Upper lobe of left lung (tissue), 6 donors: Measurements from ENCODE around the gene U2AF1L4. TPM values are rescaled to one million over a fixed set of nuclear protein-coding genes. Genes with fewer than 3 reads are reported as not detected.

Experiments
- ATAC-seq, 2 donors: fragments of 200-7000 bp; cut with Tn5 transposase; one replicate each; pipeline ENCODE4 v1.9.1; 2022; ENCODE audit warnings: mild to moderate bottlenecking in 2 of 2, moderate library complexity in 2 of 2; ENCODE audit not compliant: low FRiP score in 2 of 2
- DNase-seq, 2 donors: peaks; one replicate each; pipeline ENCODE4 v3.0.0-alpha.2; 2019 to 2020
- H3K27ac ChIP-seq, 4 donors: fragments of 200-600 bp; sonication (generic); one replicate each; pipeline ENCODE4 v1.5.1; 2016 to 2019
- H3K27me3 ChIP-seq, 4 donors: fragments of 200-600 bp; sonication (generic); one replicate each; pipeline ENCODE4 v1.5.1; 2017 to 2019
- H3K36me3 ChIP-seq, 4 donors: fragments of 200-600 bp; sonication (generic); one replicate each; pipeline ENCODE4 v1.5.1; 2016 to 2019
- H3K4me1 ChIP-seq, 4 donors: fragments of 200-600 bp; sonication (generic); one replicate each; pipeline ENCODE4 v1.5.1; 2018 to 2019
- H3K4me3 ChIP-seq, 4 donors: fragments of 200-600 bp; sonication (generic); one replicate each; pipeline ENCODE4 v1.5.1; 2017 to 2019; ENCODE audit warnings: mild to moderate bottlenecking in 2 of 4, moderate library complexity in 1 of 4
- H3K9me3 ChIP-seq, 4 donors: fragments of 200-600 bp; sonication (generic); one replicate each; pipeline ENCODE4 v1.5.1; 2018 to 2019
- CTCF ChIP-seq, 6 experiments: fragments of 450-650 bp in 4 of 6; fragments of 200-600 bp in 2 of 6; sonication (generic) in 2 of 6; IDR thresholded peaks; one replicate each; pipeline ENCODE4 v1.5.1; 2016 to 2019; ENCODE audit warnings: antibody characterized with exemption in 6 of 6
- EP300 ChIP-seq, 4 donors: sonication (generic); formaldehyde crosslinking; IDR thresholded peaks; one replicate each; pipeline ENCODE4 v1.5.1; 2017; ENCODE audit warnings: antibody characterized with exemption in 4 of 4, control low read depth in 2 of 4
- POLR2A ChIP-seq, 4 donors: fragments of 450-650 bp; IDR thresholded peaks; one replicate each; pipeline ENCODE4 v1.5.1; 2016 to 2017; ENCODE audit warnings: antibody characterized with exemption in 4 of 4, mild to moderate bottlenecking in 2 of 4
- POLR2AphosphoS5 ChIP-seq, 2 donors: sonication (generic); formaldehyde crosslinking; IDR thresholded peaks; one replicate each; pipeline ENCODE4 v1.5.1; 2017; ENCODE audit warnings: antibody characterized with exemption in 2 of 2
- WGBS, 2 donors: methylation state at CpG; one replicate each; pipeline ENCODE4 v1.1.5; 2017 to 2018; 5-methylcytosine and 5-hydroxymethylcytosine counted together
- total RNA-seq, 6 donors: library from RNA; depleted of rRNA in 4 of 6; stranded (reverse); fragments of >200 nt in 4 of 6; gene quantifications; one replicate each; pipeline versions ENCODE4 v1.1.0 to v1.2.1, GENCODE V29; 2016 to 2021
- donor health status: DM: no; HTN: no; CAD: no; lungs with moderate emphysema.
- donor health status: DM: no; HTN: yes; CAD: no; lungs with severe emphysema.

The U2AF1L4 gene
- total RNA-seq, 6 donors from 2014 or later = 8.5 to 157 (median 22.0) TPM

GRCh38 chr19:35719402-35720162, 25.6 kb downstream of the U2AF1L4 start:
- peak in 1 of 2 donors; percentile 78 for DNase-seq

GRCh38 chr19:35718345-35719041, 26.7 kb downstream of the U2AF1L4 start:
- ATAC-seq (no peak), DNase-seq (peak; percentile 35 to 93)
- Histone ChIP-seq H3K27me3 (no peaks in the 10 kb centered on the region), H3K4me1 (peaks cover 14 to 45% (median 28%) of the 10 kb centered on the region in 4 donors), H3K4me3 (peak overlapping the region; percentile 64 to 99 (median 88)), H3K36me3 (peaks cover 14 to 39% (median 33%) of the 10 kb centered on the region in 4 donors), H3K9me3 (no peaks in the 10 kb centered on the region), H3K27ac (peak overlapping the region; percentile 88 to 97 (median 92))
- no peak for TF ChIP-seq POLR2A (IDR thresholded peaks at IDR 0.05)
- TF ChIP-seq EP300 (IDR thresholded peaks at IDR 0.05) = no peak
- TF ChIP-seq POLR2AphosphoS5 (IDR thresholded peaks at IDR 0.05) = no peak
- no peak for TF ChIP-seq CTCF (IDR thresholded peaks at IDR 0.05)
- WGBS, 2 donors = 1 to 2% methylated on average over 13 to 42 of the region's 42 CpGs

More at GRCh38 chr19:35719402-35720162, 25.6 kb downstream of the U2AF1L4 start:
- no peak for ATAC-seq
- Histone ChIP-seq H3K4me3 (peak overlapping the region in 2 of 4 donors; percentile 64 to 90), H3K4me1 (peaks cover 14 to 45% (median 28%) of the 10 kb centered on the region in 4 donors), H3K9me3 (no peaks in the 10 kb centered on the region), H3K27ac (peak overlapping the region in 1 of 4 donors; percentile 97), H3K27me3 (no peaks in the 10 kb centered on the region), H3K36me3 (peaks cover 23 to 49% (median 44%) of the 10 kb centered on the region in 4 donors)
- no peak for TF ChIP-seq POLR2A (IDR thresholded peaks at IDR 0.05)
- no peak for TF ChIP-seq EP300 (IDR thresholded peaks at IDR 0.05)
- TF ChIP-seq CTCF (IDR thresholded peaks at IDR 0.05) = no peak
- TF ChIP-seq POLR2AphosphoS5 (IDR thresholded peaks at IDR 0.05) = no peak
- 87 to 92% methylated on average over 27 of the region's 32 CpGs for WGBS, 2 donors

GRCh38 chr19:35717665-35718344, 27.4 kb downstream of the U2AF1L4 start, which contains the start of gene KMT2B:
Gene KMT2B (plus strand): TSS chr19:35718003. CDS start chr19:35718019, 16 bp downstream.
- WGBS, 2 donors = 0% methylated on average over 25 of the region's 109 CpGs; no CpG with 5 or more reads in 1 of the 2 donors
- H3K27ac ChIP-seq = peak within 1 kb of the TSS; percentile 88 to 97 (median 92)
- DNase-seq (no peak), ATAC-seq (peak in 1 of 2 donors; percentile 84)
- no peaks in the 10 kb centered on the region for H3K27me3 ChIP-seq
- H3K36me3 ChIP-seq = peaks cover 8 to 32% (median 26%) of the 10 kb centered on the region in 4 donors
- H3K4me3 ChIP-seq = peak within 1 kb of the TSS; percentile 64 to 99 (median 90)
- TF ChIP-seq EP300 (IDR thresholded peaks at IDR 0.05) = no peak
- TF ChIP-seq POLR2AphosphoS5 (IDR thresholded peaks at IDR 0.05) = peak; percentile 5 to 26
- H3K4me1 ChIP-seq = peaks cover 14 to 45% (median 28%) of the 10 kb centered on the region in 4 donors
- no peaks in the 10 kb centered on the region for H3K9me3 ChIP-seq

GRCh38 chr19:35716801-35717664, 28.2 kb downstream of the U2AF1L4 start:
- ATAC-seq (peak; percentile 96 to 97), DNase-seq (peak; percentile 97 to 98)
- Histone ChIP-seq H3K27me3 (no peaks in the 10 kb centered on the region), H3K4me1 (peaks cover 14 to 45% (median 28%) of the 10 kb centered on the region in 4 donors), H3K9me3 (no peaks in the 10 kb centered on the region), H3K27ac (peak overlapping the region; percentile 84 to 97 (median 92)), H3K36me3 (peaks cover under 1 to 24% (median 18%) of the 10 kb centered on the region in 4 donors), H3K4me3 (peak overlapping the region; percentile 64 to 99 (median 90))
- WGBS, 2 donors = 0 to 1% methylated on average over 3 to 59 of the region's 77 CpGs
- TF ChIP-seq POLR2AphosphoS5 (IDR thresholded peaks at IDR 0.05) = peak; percentile 26 to 30
- TF ChIP-seq POLR2A (IDR thresholded peaks at IDR 0.05) = peak in 2 of 4 donors; percentile 29 to 49
- TF ChIP-seq EP300 (IDR thresholded peaks at IDR 0.05) = no peak
- TF ChIP-seq CTCF (IDR thresholded peaks at IDR 0.05) = peak; percentile 85 to 98 (median 93)
